SK-N-SH (cell line): ENCODE results near the gene SH3PXD2A. TPM values are rescaled to one million over a fixed set of nuclear protein-coding genes. Genes with fewer than 3 reads are reported as not detected.

ENCODE experiments used
- CTCF ChIA-PET: fragments of 300-600, 350-600 bp; formaldehyde crosslinking; extraction: SDS; loops from one replicate; lab custom pipeline; 2021; lab: Yijun Ruan, JAX
- POLR2A ChIA-PET: fragments of 350-600 bp; sonication (Branson Sonifier 250); formaldehyde crosslinking; extraction: SDS; loops from one replicate; lab custom pipeline; 2020; ENCODE audit warnings: antibody characterized with exemption, inconsistent platforms; lab: Yijun Ruan, JAX
- DNase-seq: peaks from one replicate; pipeline ENCODE4 v3.0.0; 2012
- H2AFZ ChIP-seq: fragments of 200-600 bp; sonication (generic); 2 replicates; pipeline ENCODE4 v1.8.1; 2016; ENCODE audit warnings: antibody characterized with exemption, mild to moderate bottlenecking, low read depth
- H3F3A ChIP-seq: fragments of 200-600 bp; sonication (generic); replicated peaks from 2 replicates; pipeline ENCODE3; 2016; ENCODE audit warnings: antibody characterized with exemption, mild to moderate bottlenecking; ENCODE audit not compliant: insufficient read depth
- H3K27ac ChIP-seq, 2 experiments: fragments of 200-500 bp in 1 of 2; fragments of 200-600 bp in 1 of 2; sonication (Bioruptor generic) in 1 of 2; sonication (generic), shearing (Covaris generic) in 1 of 2; 2 replicates each; pipeline versions ENCODE4 v1.5.1 to v1.6.1; 2014 to 2016; ENCODE audit warnings: low read depth in 2 of 2, inconsistent platforms in 1 of 2, low read length in 1 of 2, mild to moderate bottlenecking in 1 of 2, mixed read lengths in 1 of 2
- H3K27me3 ChIP-seq: fragments of 200-600 bp; sonication (generic), shearing (Covaris generic); 2 replicates; pipeline ENCODE4 v1.6.1; 2016; ENCODE audit warnings: mixed run types; ENCODE audit not compliant: insufficient read depth
- H3K36me3 ChIP-seq, 2 experiments: fragments of 200-500 bp in 1 of 2; fragments of 200-600 bp in 1 of 2; sonication (Bioruptor generic) in 1 of 2; sonication (generic) in 1 of 2; replicated peaks in 1 of 2; 2 replicates each; pipeline versions ENCODE3 to v1.5.1; 2014 to 2016; ENCODE audit warnings: low read length in 1 of 2, mild to moderate bottlenecking in 1 of 2; ENCODE audit not compliant: insufficient read depth in 2 of 2, control insufficient read depth in 1 of 2
- H3K4me1 ChIP-seq, 2 experiments: fragments of 200-500 bp in 1 of 2; fragments of 200-600 bp in 1 of 2; sonication (Bioruptor generic) in 1 of 2; sonication (generic), shearing (Covaris generic) in 1 of 2; 2 replicates each; pipeline versions ENCODE4 v1.5.1 to v1.6.1; 2014 to 2016; ENCODE audit warnings: low read depth in 1 of 2, low read length in 1 of 2, mixed run types in 1 of 2; ENCODE audit not compliant: insufficient read depth in 2 of 2, control insufficient read depth in 1 of 2
- H3K4me2 ChIP-seq: fragments of 200-600 bp; sonication (generic), shearing (Covaris generic); 2 replicates; pipeline ENCODE4 v1.6.1; 2017; ENCODE audit warnings: mixed run types
- H3K4me3 ChIP-seq, 2 experiments: fragments of 200-500 bp in 1 of 2; fragments of 200-600 bp in 1 of 2; sonication (Bioruptor generic) in 1 of 2; sonication (generic), shearing (Covaris generic) in 1 of 2; 2 replicates each; pipeline versions ENCODE4 v1.5.1 to v1.8.1; 2014 to 2016; ENCODE audit warnings: low read depth in 2 of 2, inconsistent platforms in 1 of 2, low read length in 1 of 2, mild to moderate bottlenecking in 1 of 2, mixed read lengths in 1 of 2, moderate library complexity in 1 of 2
- H3K79me2 ChIP-seq: fragments of 200-600 bp; sonication (generic); 2 replicates; pipeline ENCODE4 v1.8.1; 2017; ENCODE audit warnings: mild to moderate bottlenecking; ENCODE audit not compliant: insufficient read depth
- H3K9ac ChIP-seq: fragments of 200-600 bp; sonication (generic); 2 replicates; pipeline ENCODE4 v1.6.1; 2017; ENCODE audit warnings: mixed run types
- H3K9me2 ChIP-seq: fragments of 200-600 bp; sonication (generic); 2 replicates; pipeline ENCODE4 v1.6.1; 2017; ENCODE audit warnings: mixed run types
- H3K9me3 ChIP-seq: fragments of 200-600 bp; sonication (generic); 2 replicates; pipeline ENCODE4 v1.6.1; 2017; ENCODE audit warnings: mixed run types, mild to moderate bottlenecking, moderate library complexity
- H4K20me1 ChIP-seq: fragments of 200-600 bp; sonication (generic); 2 replicates; pipeline ENCODE4 v1.6.1; 2017; ENCODE audit warnings: mild to moderate bottlenecking, mixed run types; ENCODE audit not compliant: insufficient read depth
- CHD2 ChIP-seq: fragments of 150-350 bp; IDR thresholded peaks from 2 replicates; pipeline ENCODE4 v1.6.1; 2018; ENCODE audit warnings: low read length; ENCODE audit not compliant: partially characterized antibody
- EP300 ChIP-seq, 2 experiments: IDR thresholded peaks; 2 replicates each; pipeline versions ENCODE4 v1.4.0 to v1.6.1; 2012; ENCODE audit warnings: borderline replicate concordance in 1 of 2, low read depth in 1 of 2, low read length in 1 of 2
- FOSL2 ChIP-seq: IDR thresholded peaks from 2 replicates; pipeline ENCODE4 v1.4.0; 2012; ENCODE audit warnings: low read depth, mild to moderate bottlenecking, moderate library complexity, borderline replicate concordance
- FOXJ3 ChIP-seq: sonication (generic); formaldehyde crosslinking; IDR thresholded peaks from 2 replicates; pipeline ENCODE4 v1.5.1; 2020; ENCODE audit warnings: mild to moderate bottlenecking, missing genetic modification reagents
- FOXM1 ChIP-seq: IDR thresholded peaks from 2 replicates; pipeline ENCODE4 v1.4.0; 2012; ENCODE audit warnings: low read depth, mild to moderate bottlenecking
- GABPA ChIP-seq: IDR thresholded peaks from 2 replicates; pipeline ENCODE4 v1.4.0; 2012; ENCODE audit warnings: low read depth, mild to moderate bottlenecking
- MXI1 ChIP-seq: IDR thresholded peaks from 2 replicates; pipeline ENCODE4 v1.6.1; 2012; ENCODE audit warnings: mild to moderate bottlenecking, low read depth, low read length, improper control_type of control experiment
- NRF1 ChIP-seq: IDR thresholded peaks from 2 replicates; pipeline ENCODE4 v1.6.1; 2012; ENCODE audit warnings: low read depth, mild to moderate bottlenecking, low read length
- PBX3 ChIP-seq: IDR thresholded peaks from 2 replicates; pipeline ENCODE4; 2012
- SMC3 ChIP-seq: IDR thresholded peaks from 2 replicates; pipeline ENCODE4 v1.6.1; 2012; ENCODE audit warnings: low read depth, low read length, improper control_type of control experiment
- TAF1 ChIP-seq: IDR thresholded peaks from 2 replicates; pipeline ENCODE4 v1.6.1; 2012; ENCODE audit warnings: low read depth, mild to moderate bottlenecking, low read length, moderate library complexity, borderline replicate concordance
- TEAD4 ChIP-seq: IDR thresholded peaks from 2 replicates; pipeline ENCODE4 v1.4.0; 2012; ENCODE audit warnings: mild to moderate bottlenecking, borderline replicate concordance; ENCODE audit not compliant: insufficient read depth
- YY1 ChIP-seq: IDR thresholded peaks from 2 replicates; pipeline ENCODE4 v1.4.0; 2012; ENCODE audit warnings: low read depth, mild to moderate bottlenecking
- WGBS: methylation state at CpG from one replicate; pipeline ENCODE4 v1.1.6; 2017; ENCODE audit warnings: low lambda C conversion rate; 5-methylcytosine and 5-hydroxymethylcytosine counted together
- polyA plus RNA-seq, 3 experiments: library from polyadenylated mRNA; depleted of rRNA; stranded (reverse); fragments of >200 nt; gene quantifications; 2 replicates each; pipeline ENCODE4 v1.2.3, GENCODE V29; 2012
- TF ChIP-seq, protein P1 (sequence below): IDR thresholded peaks from 2 replicates; pipeline ENCODE4 v1.4.0; 2012; ENCODE audit warnings: low read depth, borderline replicate concordance
- TF ChIP-seq, protein P2 (sequence below): IDR thresholded peaks from 2 replicates; pipeline ENCODE4 v1.4.0; 2012; ENCODE audit warnings: low read depth, borderline replicate concordance

The SH3PXD2A gene
- polyA plus RNA-seq, 1 of the 3 experiments (the other 2 are of a cell fraction): 2.5 TPM

- H3K9ac ChIP-seq: no peak overlapping the region
- H3K27me3 ChIP-seq: peaks cover 9% of the 10 kb centered on the region; the same call in 1 of the 2 replicates
- H3K4me3 ChIP-seq: no peak overlapping the region
- H3K4me2 ChIP-seq: no peak overlapping the region
- DNase-seq: peak; percentile 66
- POLR2A ChIA-PET: interaction anchor here (0.8 kb wide), 1 partner anchor 8 kb away, joined by 3 read pairs; no protein-coding TSS in a partner anchor
- 48% methylated on average over 9 of the region's 10 CpGs for WGBS
- TF ChIP-seq TEAD4 (no peak), FOXJ3 (CRISPR knock-in tag) (0 out of 2 replicates have a peak, but pooled peaks have one; percentile 31), CHD2 (no peak), FOXM1 (no peak), NRF1 (no peak), MXI1 (no peak; the same call in 1 of the 2 replicates), YY1 (no peak), PBX3 (no peak)
- TF ChIP-seq, protein P1, sequence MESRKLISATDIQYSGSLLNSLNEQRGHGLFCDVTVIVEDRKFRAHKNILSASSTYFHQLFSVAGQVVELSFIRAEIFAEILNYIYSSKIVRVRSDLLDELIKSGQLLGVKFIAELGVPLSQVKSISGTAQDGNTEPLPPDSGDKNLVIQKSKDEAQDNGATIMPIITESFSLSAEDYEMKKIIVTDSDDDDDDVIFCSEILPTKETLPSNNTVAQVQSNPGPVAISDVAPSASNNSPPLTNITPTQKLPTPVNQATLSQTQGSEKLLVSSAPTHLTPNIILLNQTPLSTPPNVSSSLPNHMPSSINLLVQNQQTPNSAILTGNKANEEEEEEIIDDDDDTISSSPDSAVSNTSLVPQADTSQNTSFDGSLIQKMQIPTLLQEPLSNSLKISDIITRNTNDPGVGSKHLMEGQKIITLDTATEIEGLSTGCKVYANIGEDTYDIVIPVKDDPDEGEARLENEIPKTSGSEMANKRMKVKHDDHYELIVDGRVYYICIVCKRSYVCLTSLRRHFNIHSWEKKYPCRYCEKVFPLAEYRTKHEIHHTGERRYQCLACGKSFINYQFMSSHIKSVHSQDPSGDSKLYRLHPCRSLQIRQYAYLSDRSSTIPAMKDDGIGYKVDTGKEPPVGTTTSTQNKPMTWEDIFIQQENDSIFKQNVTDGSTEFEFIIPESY: no peak
- H2AFZ ChIP-seq: no peak overlapping the region
- H3F3A ChIP-seq: no peaks in the 10 kb centered on the region
- peak overlapping the region in 1 of 2 experiments; percentile 71; a peak in 2 of 4 replicates for H3K27ac ChIP-seq
- no peaks in the 10 kb centered on the region for H3K79me2 ChIP-seq
- H3K4me1 ChIP-seq: peaks cover 0 to 67% of the 10 kb centered on the region in 2 experiments; a peak in 1 of 4 replicates
- no peaks in the 10 kb centered on the region for H4K20me1 ChIP-seq
- H3K9me3 ChIP-seq: no peaks in the 10 kb centered on the region
- H3K9me2 ChIP-seq: no peaks in the 10 kb centered on the region
- CTCF ChIA-PET: interaction anchor here (1.0 to 3.5 kb wide), 4 partner anchors 9 to 58 kb away, joined by 3 to 21 read pairs (median 5); no protein-coding TSS in a partner anchor
- H3K36me3 ChIP-seq: no peaks in the 10 kb centered on the region
Measured at GRCh38 chr10:103551619-103552602, 303.5 kb downstream of the SH3PXD2A start.

DNA sequence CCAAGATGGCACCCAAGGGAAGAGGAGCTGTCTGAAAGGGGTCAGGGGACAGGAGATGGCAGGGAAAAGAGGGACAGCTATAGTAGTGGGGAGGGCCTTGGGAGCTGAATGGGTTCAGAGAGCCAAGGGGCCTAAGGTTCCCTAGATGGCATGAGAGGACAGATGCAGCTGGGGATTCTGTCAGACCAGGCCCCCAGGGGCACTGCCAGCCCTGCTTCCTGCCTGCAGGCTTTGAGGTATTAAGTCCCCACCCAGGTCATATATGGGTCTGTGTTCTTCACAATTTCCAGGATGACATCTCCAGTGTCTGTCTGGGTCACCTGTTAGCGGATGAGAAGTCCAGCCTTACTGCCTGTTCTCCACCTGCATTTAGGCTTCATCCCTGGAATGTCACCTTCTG, 305.1 kb downstream of the SH3PXD2A start:
- H3K4me1 ChIP-seq: peaks cover 0 to 59% of the 10 kb centered on the region in 2 experiments; a peak in 1 of 4 replicates
- no peak overlapping the region for H3K27ac ChIP-seq
- no peaks in the 10 kb centered on the region for H3K36me3 ChIP-seq
- no peaks in the 10 kb centered on the region for H4K20me1 ChIP-seq
- TF ChIP-seq MXI1 (no peak), GABPA (no peak), EP300 (IDR thresholded peaks at IDR 0.05; ENCODE audit: borderline replicate concordance in 1 of 2, low read depth in 1 of 2, low read length in 1 of 2) (no peak), SMC3 (no peak), TAF1 (no peak), FOSL2 (no peak)
- TF ChIP-seq, protein P2, sequence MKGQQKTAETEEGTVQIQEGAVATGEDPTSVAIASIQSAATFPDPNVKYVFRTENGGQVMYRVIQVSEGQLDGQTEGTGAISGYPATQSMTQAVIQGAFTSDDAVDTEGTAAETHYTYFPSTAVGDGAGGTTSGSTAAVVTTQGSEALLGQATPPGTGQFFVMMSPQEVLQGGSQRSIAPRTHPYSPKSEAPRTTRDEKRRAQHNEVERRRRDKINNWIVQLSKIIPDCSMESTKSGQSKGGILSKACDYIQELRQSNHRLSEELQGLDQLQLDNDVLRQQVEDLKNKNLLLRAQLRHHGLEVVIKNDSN: no peak
- no peaks in the 10 kb centered on the region for H3K9me3 ChIP-seq
- POLR2A ChIA-PET: no interaction called here
- no peaks in the 10 kb centered on the region for H3K79me2 ChIP-seq
- WGBS: 80% methylated on average over 1 of the region's 1 CpG
- no peaks in the 10 kb centered on the region for H3F3A ChIP-seq
- H2AFZ ChIP-seq: no peak overlapping the region
- no peaks in the 10 kb centered on the region for H3K9me2 ChIP-seq
- no peak overlapping the region for H3K4me3 ChIP-seq
- CTCF ChIA-PET: interaction anchor here (1.4 kb wide), 1 partner anchor 31 kb away, joined by 3 read pairs; no protein-coding TSS in a partner anchor
- no peak overlapping the region for H3K9ac ChIP-seq
- DNase-seq: peak; percentile 7
- no peaks in the 10 kb centered on the region for H3K27me3 ChIP-seq
- no peak overlapping the region for H3K4me2 ChIP-seq
